ENCODE results near the gene OR2J2.

- TF ChIP-seq POLR2A (IDR thresholded peaks at IDR 0.05; ENCODE audit: low read length) (no peak), GATA1 (IDR thresholded peaks at IDR 0.05; ENCODE audit: low read depth, low read length) (no peak)
These were observed 39.0 kb upstream of the OR2J2 start for GRCh38 chr6:29131691-29132090.
